HFFc6 (cell line): Measurements from ENCODE around the gene TRAPPC3. TPM values are rescaled to one million over a fixed set of nuclear protein-coding genes. Genes with fewer than 3 reads are reported as not detected.
A peak's percentile ranks its signal among the peaks of the same experiment; 100 is the strongest.

Experiments
- DNase-seq: peaks from one replicate; pipeline ENCODE4 v3.0.0-alpha.2; 2018
- H3K27ac Mint-ChIP-seq: 2 replicates; pipeline ENCODE4 v1.8.0; 2020; ENCODE audit warnings: mild to moderate bottlenecking, mixed read lengths
- H3K27me3 Mint-ChIP-seq: 2 replicates; pipeline ENCODE4 v1.8.0; 2021; ENCODE audit warnings: mild to moderate bottlenecking, moderate library complexity, mixed read lengths; ENCODE audit not compliant: insufficient read depth
- H3K36me3 Mint-ChIP-seq: 2 replicates; pipeline ENCODE4 v1.8.0; 2021; ENCODE audit warnings: low read depth, mixed read lengths
- H3K4me1 Mint-ChIP-seq: 2 replicates; pipeline ENCODE4 v1.8.0; 2020; ENCODE audit warnings: low read depth, mixed read lengths
- H3K4me3 Mint-ChIP-seq: 2 replicates; pipeline ENCODE4 v1.8.0; 2020; ENCODE audit warnings: mild to moderate bottlenecking, moderate library complexity, mixed read lengths
- H3K9me3 Mint-ChIP-seq: 2 replicates; pipeline ENCODE4 v1.8.0; 2020; ENCODE audit warnings: mild to moderate bottlenecking, mixed read lengths
- CTCF ChIP-seq: fragments of 200-600 bp; sonication (generic); IDR thresholded peaks from 2 replicates; pipeline ENCODE4 v1.5.0; 2021; ENCODE audit warnings: antibody characterized with exemption, mild to moderate bottlenecking
- total RNA-seq, 6 experiments: library from RNA; stranded (reverse); fragmentation: NEBNext Ultra II Directional; extraction: Animal tissue kit (Norgen Biotek cat#: 25700); gene quantifications; 2 replicates in 1 of 6; 3 replicates in 5 of 6; pipeline ENCODE4 v1.2.3, GENCODE V29; 2021

TRAPPC3 gene
- total RNA-seq, 6 experiments from 2014 or later, result 76.6 to 93.4 (median 78.6) TPM

- H3K27ac Mint-ChIP-seq, result peak overlapping the region; percentile 45
- H3K4me3 Mint-ChIP-seq, result no peak overlapping the region
- TF ChIP-seq CTCF, result no peak
- no peaks in the 10 kb centered on the region for H3K9me3 Mint-ChIP-seq
- peaks cover 10% of the 10 kb centered on the region for H3K4me1 Mint-ChIP-seq
- peaks cover 7% of the 10 kb centered on the region for H3K27me3 Mint-ChIP-seq
- DNase-seq, result no peak
- peaks cover 12% of the 10 kb centered on the region for H3K36me3 Mint-ChIP-seq
These were observed 33.4 kb upstream of the TRAPPC3 start for GRCh38 chr1:36182734-36183133.

- no peak for TF ChIP-seq CTCF
These were observed 29.9 kb upstream of the TRAPPC3 start for GRCh38 chr1:36179220-36179600.

GRCh38 chr1:36178471-36179219, 29.4 kb upstream of the TRAPPC3 start:
- no peak for DNase-seq
- H3K4me3 Mint-ChIP-seq, result no peak overlapping the region
- no peak overlapping the region for H3K27ac Mint-ChIP-seq
- H3K27me3 Mint-ChIP-seq, result peaks cover 6% of the 10 kb centered on the region
- no peak for TF ChIP-seq CTCF
- no peaks in the 10 kb centered on the region for H3K9me3 Mint-ChIP-seq
- H3K36me3 Mint-ChIP-seq, result peaks cover 19% of the 10 kb centered on the region
- peaks cover 8% of the 10 kb centered on the region for H3K4me1 Mint-ChIP-seq

More at GRCh38 chr1:36179220-36179600, 29.9 kb upstream of the TRAPPC3 start:
- Mint-ChIP-seq H3K4me1 (peaks cover 3% of the 10 kb centered on the region), H3K27ac (no peak overlapping the region), H3K36me3 (peaks cover 14% of the 10 kb centered on the region), H3K4me3 (no peak overlapping the region), H3K9me3 (no peaks in the 10 kb centered on the region), H3K27me3 (peaks cover 6% of the 10 kb centered on the region)
- DNase-seq, result no peak

- TF ChIP-seq CTCF, result no peak
- H3K36me3 Mint-ChIP-seq, result peaks cover 20% of the 10 kb centered on the region
- peaks cover 3% of the 10 kb centered on the region for H3K27me3 Mint-ChIP-seq
- H3K9me3 Mint-ChIP-seq, result no peaks in the 10 kb centered on the region
- peaks cover 17% of the 10 kb centered on the region for H3K4me1 Mint-ChIP-seq
- H3K4me3 Mint-ChIP-seq, result no peak overlapping the region
- DNase-seq, result no peak
- H3K27ac Mint-ChIP-seq, result peak overlapping the region; percentile 11; the same call in 1 of the 2 replicates
These were observed 28.5 kb upstream of the TRAPPC3 start for GRCh38 chr1:36177589-36178431.

- H3K4me1 Mint-ChIP-seq, result peaks cover 29% of the 10 kb centered on the region
- H3K36me3 Mint-ChIP-seq, result peaks cover 27% of the 10 kb centered on the region
- no peaks in the 10 kb centered on the region for H3K9me3 Mint-ChIP-seq
- no peak for TF ChIP-seq CTCF
- H3K27ac Mint-ChIP-seq, result peak overlapping the region; percentile 75
- H3K4me3 Mint-ChIP-seq, result no peak overlapping the region
- no peak for DNase-seq
- peaks cover 3% of the 10 kb centered on the region; the same call in 1 of the 2 replicates for H3K27me3 Mint-ChIP-seq
These were observed 27.0 kb upstream of the TRAPPC3 start for GRCh38 chr1:36176106-36176949.
